Aorta (tissue), 5 donors: ENCODE data around the gene MINAR1. TPM values are rescaled to one million over a fixed set of nuclear protein-coding genes. Genes with fewer than 3 reads are reported as not detected.
A peak's percentile ranks its signal among the peaks of the same experiment; 100 is the strongest.

ENCODE experiments used
- ATAC-seq: fragments of 200-7000 bp; cut with Tn5 transposase; one replicate; pipeline ENCODE4 v1.9.1; 2022; ENCODE audit warnings: moderate library complexity; ENCODE audit not compliant: low FRiP score
- DNase-seq, 2 donors: peaks; one replicate each; pipeline ENCODE4 v3.0.0-alpha.2; 2020
- H3K27ac ChIP-seq, 2 donors: one replicate each; pipeline ENCODE4 v1.5.1; 2013; ENCODE audit warnings: low read length in 2 of 2, mild to moderate bottlenecking in 2 of 2, moderate library complexity in 2 of 2, control low read depth in 1 of 2, inconsistent platforms in 1 of 2, low read depth in 1 of 2
- H3K27me3 ChIP-seq, 2 donors: one replicate each; pipeline ENCODE4 v1.6.1; 2013; ENCODE audit warnings: control low read depth in 1 of 2, low read length in 1 of 2, mild to moderate bottlenecking in 1 of 2, moderate library complexity in 1 of 2; ENCODE audit not compliant: insufficient read depth in 2 of 2, control insufficient read depth in 1 of 2
- H3K36me3 ChIP-seq, 2 donors: one replicate each; pipeline ENCODE4 v1.6.1; 2013; ENCODE audit warnings: control low read depth in 1 of 2, low read length in 1 of 2, mild to moderate bottlenecking in 1 of 2; ENCODE audit not compliant: insufficient read depth in 2 of 2, control insufficient read depth in 1 of 2
- H3K4me1 ChIP-seq, 2 donors: one replicate each; pipeline ENCODE4 v1.6.1; 2013; ENCODE audit warnings: low read length in 2 of 2, control low read depth in 1 of 2, mild to moderate bottlenecking in 1 of 2, moderate library complexity in 1 of 2; ENCODE audit not compliant: insufficient read depth in 2 of 2, control insufficient read depth in 1 of 2
- H3K4me3 ChIP-seq, 2 donors: one replicate each; pipeline ENCODE4 v1.5.1; 2013; ENCODE audit warnings: low read length in 2 of 2, control low read depth in 1 of 2, mild to moderate bottlenecking in 1 of 2
- H3K9me3 ChIP-seq: one replicate; pipeline ENCODE4 v1.6.1; 2013; ENCODE audit warnings: mild to moderate bottlenecking, low read length; ENCODE audit not compliant: control insufficient read depth
- WGBS, 2 donors: extraction: QIAGEN DNeasy Blood & Tissue Kit; methylation state at CpG; one replicate each; pipeline ENCODE4 v1.1.7; 2013; 5-methylcytosine and 5-hydroxymethylcytosine counted together
- intact Hi-C, 2 donors: fragments of 100-400 bp; cut with DNase I; formaldehyde crosslinking; loops; one replicate each; pipeline versions ENCODE4 v1.14.2 to v1.15.0; 2022
- polyA plus RNA-seq, 2 donors: library from polyadenylated mRNA; stranded (reverse); fragments of 200-250 nt; gene quantifications; one replicate each; pipeline ENCODE4 v1.2.3, GENCODE V29; 2013
- total RNA-seq, 2 donors: library from RNA; stranded (reverse); fragmentation: NEBNext Ultra II Directional; extraction: Animal tissue kit (Norgen Biotek cat#: 25700); gene quantifications; one replicate each; pipeline ENCODE4 v1.2.1, GENCODE V29; 2021
- donor health status: healthy with polysubstance abuse.
- donor health status: Bipolar disorder and iron deficiency.
- donor health status: DM: no; HTN: no; CAD: no.
- donor health status: DM: no; HTN: no; CAD: no.
- donor health status: DM: yes; HTN: yes; CAD: no.

Gene MINAR1
- total and polyA plus RNA-seq, 4 donors = 0.13 to 1.4 (median 0.54) TPM

DNA sequence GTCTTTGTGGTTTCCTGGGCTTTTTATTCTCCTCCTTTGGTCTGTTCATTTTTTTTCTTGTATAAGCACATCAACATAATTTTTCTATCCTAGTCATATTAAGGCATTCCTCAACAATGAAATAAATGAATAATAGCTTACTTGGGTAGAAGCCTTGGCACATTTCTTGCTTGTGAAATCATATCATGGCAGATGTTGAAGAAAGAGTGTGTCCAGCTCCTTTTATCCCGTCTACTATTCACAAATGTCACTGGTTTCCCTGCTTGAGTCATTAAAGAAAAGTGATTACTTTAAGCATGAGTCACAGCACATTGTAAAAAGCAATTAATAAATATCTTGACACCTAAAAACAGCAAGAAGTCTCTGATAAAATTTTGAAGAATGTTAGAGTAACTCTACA is 42.1 kb downstream of the MINAR1 start:
- intact Hi-C loops = no loop called here
- H3K27me3 ChIP-seq = no peaks in the 10 kb centered on the region
- DNase-seq (no peak), ATAC-seq (peak; percentile 52)
- WGBS, 2 donors = 2 to 6% methylated on average over 1 of the region's 1 CpG
- no peaks in the 10 kb centered on the region for H3K36me3 ChIP-seq
- H3K4me3 ChIP-seq = no peak overlapping the region
- H3K4me1 ChIP-seq = no peaks in the 10 kb centered on the region
- H3K9me3 ChIP-seq = peaks cover 2% of the 10 kb centered on the region
- H3K27ac ChIP-seq = no peak overlapping the region

DNA sequence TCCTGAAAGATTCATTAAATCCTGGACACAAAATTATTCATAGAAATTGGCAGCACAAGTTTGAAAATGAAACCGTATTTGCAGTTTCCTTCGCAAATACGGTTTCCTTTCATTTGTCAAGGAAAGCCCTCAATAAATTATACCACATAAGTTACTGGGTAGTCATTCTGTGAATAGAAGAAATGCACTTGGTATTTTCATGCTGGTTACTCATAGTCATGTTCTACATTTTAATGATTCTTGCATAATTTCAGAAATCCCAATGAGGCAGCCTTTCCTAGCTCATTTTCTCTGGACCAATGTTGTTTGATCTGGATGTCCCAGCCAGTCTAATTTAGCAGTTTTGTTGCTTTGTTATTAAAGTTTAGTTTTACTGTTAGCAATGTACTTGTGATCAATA is 43.2 kb downstream of the MINAR1 start:
- Histone ChIP-seq H3K27ac (no peak overlapping the region), H3K36me3 (no peaks in the 10 kb centered on the region), H3K9me3 (peaks cover 2% of the 10 kb centered on the region), H3K4me1 (no peaks in the 10 kb centered on the region), H3K27me3 (no peaks in the 10 kb centered on the region), H3K4me3 (no peak overlapping the region)
- 69 to 77% methylated on average over 3 of the region's 3 CpGs for whole genome bisulfite sequencing, 2 donors
- no peak for DNase-seq
- ATAC-seq = no peak
- intact Hi-C loops = no loop called here

DNA sequence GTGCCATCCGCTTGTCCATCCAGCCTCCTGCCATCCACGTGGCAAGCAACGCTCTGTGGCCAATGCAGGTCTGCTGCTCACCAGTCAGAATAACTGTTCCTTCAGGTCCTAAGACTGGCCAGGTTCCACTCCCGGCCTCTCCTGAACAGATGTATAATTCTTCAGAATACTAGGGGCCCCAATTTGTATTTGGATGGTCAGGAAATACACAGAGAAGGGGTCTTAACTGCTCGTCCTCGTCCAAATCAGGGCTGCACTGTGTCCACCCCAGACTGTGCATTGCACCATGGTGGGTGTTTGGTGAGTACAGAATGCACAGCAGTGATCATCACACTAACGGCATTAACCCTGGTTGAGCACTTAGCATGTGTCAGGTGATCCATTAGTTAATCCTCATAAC is 46.0 kb downstream of the MINAR1 start:
- Histone ChIP-seq H3K27ac (no peak overlapping the region), H3K4me3 (no peak overlapping the region), H3K9me3 (peaks cover 2% of the 10 kb centered on the region), H3K27me3 (no peaks in the 10 kb centered on the region), H3K36me3 (no peaks in the 10 kb centered on the region), H3K4me1 (no peaks in the 10 kb centered on the region)
- 93 to 94% methylated on average over 7 of the region's 7 CpGs for WGBS, 2 donors
- DNase-seq (no peak), ATAC-seq (no peak)
- intact Hi-C loops = no loop called here

DNA sequence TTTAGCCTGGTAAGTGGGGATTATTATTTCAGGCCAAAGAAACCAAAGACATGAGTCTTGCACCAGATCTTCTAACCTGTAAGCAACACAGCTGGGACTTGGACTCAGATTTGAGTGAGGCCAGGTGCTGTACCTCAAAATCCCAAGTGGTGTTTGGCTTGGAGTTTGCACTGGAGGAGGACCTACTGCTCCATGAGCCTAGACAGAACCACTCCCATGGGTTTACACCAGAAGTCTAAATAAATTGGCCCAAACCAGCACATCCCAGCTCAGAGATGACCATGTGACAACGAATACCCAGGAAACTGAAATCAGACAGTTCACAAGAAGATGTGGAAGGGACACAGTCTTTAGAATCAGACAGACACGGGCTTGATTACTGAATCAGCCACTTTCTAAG is 47.5 kb downstream of the MINAR1 start:
- Histone ChIP-seq H3K4me3 (no peak overlapping the region), H3K4me1 (no peaks in the 10 kb centered on the region), H3K27ac (no peak overlapping the region), H3K36me3 (no peaks in the 10 kb centered on the region), H3K27me3 (no peaks in the 10 kb centered on the region), H3K9me3 (peaks cover 2% of the 10 kb centered on the region)
- WGBS, 2 donors = 82 to 85% methylated on average over 2 of the region's 2 CpGs
- no peak for DNase-seq
- intact Hi-C loops = no loop called here
- no peak for ATAC-seq

DNA sequence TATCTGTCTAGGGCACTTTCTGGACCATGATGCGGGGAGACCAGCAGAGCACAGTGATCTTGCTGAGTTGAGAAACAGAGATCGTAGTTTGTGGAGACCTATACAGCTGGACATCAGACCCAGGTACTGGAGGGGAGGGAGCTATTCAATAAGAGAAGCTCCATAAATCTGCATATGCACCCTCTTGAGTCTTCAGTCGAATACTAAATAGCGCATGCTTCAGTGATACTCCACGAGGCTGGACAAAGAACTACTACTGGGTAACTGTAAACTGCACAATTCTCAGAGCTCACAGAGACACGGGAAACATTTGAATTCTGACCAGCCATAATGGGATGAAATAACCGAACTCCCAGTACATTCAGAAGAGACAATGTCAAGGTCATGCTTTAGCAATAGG is 49.7 kb downstream of the MINAR1 start:
- ATAC-seq (no peak), DNase-seq (no peak)
- WGBS, 2 donors = 82 to 89% methylated on average over 7 of the region's 7 CpGs
- Histone ChIP-seq H3K27ac (no peak overlapping the region), H3K4me1 (no peaks in the 10 kb centered on the region), H3K36me3 (no peaks in the 10 kb centered on the region), H3K4me3 (no peak overlapping the region), H3K9me3 (peaks cover 2% of the 10 kb centered on the region), H3K27me3 (no peaks in the 10 kb centered on the region)
- intact Hi-C loops = no loop called here

Other genes with a start within 250 kb of the MINAR1 start
- under 1 TPM; 0.30 to 0.42 TPM for gene ANKRD34C, start 149.6 kb upstream of the MINAR1 start, total RNA-seq
- not detected for gene ANKRD34C, start 149.6 kb upstream of the MINAR1 start, polyA plus RNA-seq
- gene TMED3, start 121.2 kb upstream of the MINAR1 start, total RNA-seq = 10 to 100 TPM; 47.9 to 49.3 TPM
- gene TMED3, start 121.2 kb upstream of the MINAR1 start, polyA plus RNA-seq = 10 to 100 TPM; 59.6 to 71.1 TPM